ENCODE measurements around the gene NFASC.

GRCh38 chr1:204896787-204897469 lies 26.3 kb downstream of the NFASC start:
- TF ChIP-seq CTCF (conservative IDR thresholded peaks at IDR 0.05; ENCODE audit: low read depth, low read length) (no peak), EZH2 (IDR thresholded peaks at IDR 0.05; ENCODE audit: low read length, unreplicated experiment) (no peak)
